ENCODE measurements around the gene HHAT. TPM values are rescaled to one million over a fixed set of nuclear protein-coding genes. Genes with fewer than 3 reads are reported as not detected.

Gene HHAT
- total and polyA plus RNA-seq, 8 donors, result under 0.01 to 5.8 (median 1.6) TPM

GRCh38 chr1:210650403-210650802 lies 321.7 kb downstream of the HHAT start:
- Histone ChIP-seq H3K36me3 (no peaks in the 10 kb centered on the region), H3K9me3 (no peaks in the 10 kb centered on the region), H3K4me3 (no peak overlapping the region), H3K4me1 (peaks cover 0 to 10% (median 0%) of the 10 kb centered on the region in 4 donors), H3K27ac (no peak overlapping the region), H3K27me3 (no peaks in the 10 kb centered on the region)
- intact Hi-C loops (cut with DNase I; ENCODE audit: low total_unique reads), result no loop called here
- no peak for TF ChIP-seq EP300 (IDR thresholded peaks at IDR 0.05)
- TF ChIP-seq POLR2AphosphoS5 (IDR thresholded peaks at IDR 0.05), result no peak
- TF ChIP-seq CTCF (IDR thresholded peaks at IDR 0.05), result no peak
- TF ChIP-seq POLR2A (IDR thresholded peaks at IDR 0.05), result no peak
- 18 to 33% (median 22%) methylated on average over 2 of the region's 2 CpGs for WGBS, 5 donors
- no peak for DNase-seq

- Histone ChIP-seq H3K9me3 (no peaks in the 10 kb centered on the region), H3K27me3 (no peaks in the 10 kb centered on the region), H3K36me3 (no peaks in the 10 kb centered on the region), H3K4me1 (no peaks in the 10 kb centered on the region), H3K27ac (no peak overlapping the region), H3K4me3 (no peak overlapping the region)
- DNase-seq, result no peak
- intact Hi-C loops (cut with DNase I; ENCODE audit: low total_unique reads), result no loop called here
- 80 to 87% (median 82%) methylated on average over 7 of the region's 7 CpGs for WGBS, 5 donors
- TF ChIP-seq POLR2A (IDR thresholded peaks at IDR 0.05) (no peak), CTCF (IDR thresholded peaks at IDR 0.05) (no peak), EP300 (IDR thresholded peaks at IDR 0.05) (no peak), POLR2AphosphoS5 (IDR thresholded peaks at IDR 0.05) (no peak)
Observed at GRCh38 chr1:210652329-210652954, 323.7 kb downstream of the HHAT start.

GRCh38 chr1:210653771-210654170 lies 325.1 kb downstream of the HHAT start:
- DNase-seq, result no peak
- 52 to 67% (median 59%) methylated on average over 6 of the region's 6 CpGs for WGBS, 5 donors
- Histone ChIP-seq H3K9me3 (no peaks in the 10 kb centered on the region), H3K36me3 (no peaks in the 10 kb centered on the region), H3K27me3 (no peaks in the 10 kb centered on the region), H3K4me1 (no peaks in the 10 kb centered on the region), H3K4me3 (no peak overlapping the region), H3K27ac (no peak overlapping the region)
- intact Hi-C loops (cut with DNase I; ENCODE audit: low total_unique reads), result no loop called here
- TF ChIP-seq POLR2A (IDR thresholded peaks at IDR 0.05) (no peak), EP300 (IDR thresholded peaks at IDR 0.05) (no peak), POLR2AphosphoS5 (IDR thresholded peaks at IDR 0.05) (no peak), CTCF (IDR thresholded peaks at IDR 0.05) (no peak)

GRCh38 chr1:210654176-210654981 lies 325.7 kb downstream of the HHAT start:
- H3K9me3 ChIP-seq, result no peaks in the 10 kb centered on the region
- no peak overlapping the region for H3K27ac ChIP-seq
- whole genome bisulfite sequencing, 5 donors, result 72 to 89% (median 85%) methylated on average over 7 of the region's 7 CpGs
- TF ChIP-seq EP300 (IDR thresholded peaks at IDR 0.05) (no peak), POLR2AphosphoS5 (IDR thresholded peaks at IDR 0.05) (no peak), CTCF (IDR thresholded peaks at IDR 0.05) (no peak), POLR2A (IDR thresholded peaks at IDR 0.05) (no peak)
- no peaks in the 10 kb centered on the region for H3K27me3 ChIP-seq
- DNase-seq, result no peak
- H3K4me3 ChIP-seq, result no peak overlapping the region
- no peaks in the 10 kb centered on the region for H3K4me1 ChIP-seq
- intact Hi-C loops (cut with DNase I; ENCODE audit: low total_unique reads), result no loop called here
- no peaks in the 10 kb centered on the region for H3K36me3 ChIP-seq

Data from stomach (tissue), 9 donors.